Uterus (tissue), 4 donors: ENCODE data around the gene RAB40C. TPM values are rescaled to one million over a fixed set of nuclear protein-coding genes. Genes with fewer than 3 reads are reported as not detected.

Experiments used
- DNase-seq, 2 donors: peaks; one replicate each; pipeline ENCODE4 v3.0.0-alpha.2; 2019 to 2020
- H3K27ac ChIP-seq, 2 donors: fragments of 200-600 bp; sonication (generic); 1 replicate in 1 of 2; 2 replicates in 1 of 2; pipeline ENCODE4 v1.5.1; 2016 to 2018
- H3K27me3 ChIP-seq, 2 donors: fragments of 200-600 bp; sonication (generic); one replicate each; pipeline ENCODE4 v1.5.1; 2018 to 2019; ENCODE audit warnings: control low read depth in 1 of 2
- H3K36me3 ChIP-seq, 2 donors: fragments of 200-600 bp; sonication (generic); one replicate each; pipeline ENCODE4 v1.5.1; 2019; ENCODE audit warnings: control low read depth in 1 of 2
- H3K4me1 ChIP-seq, 2 donors: fragments of 200-600 bp; sonication (generic); one replicate each; pipeline ENCODE4 v1.5.1; 2018 to 2019; ENCODE audit warnings: control low read depth in 1 of 2
- H3K4me3 ChIP-seq, 2 donors: fragments of 200-600 bp; sonication (generic); 1 replicate in 1 of 2; 2 replicates in 1 of 2; pipeline ENCODE4 v1.5.1; 2018 to 2019; ENCODE audit warnings: mild to moderate bottlenecking in 1 of 2
- H3K9me3 ChIP-seq, 2 donors: fragments of 200-600 bp; sonication (generic); one replicate each; pipeline ENCODE4 v1.5.1; 2019; ENCODE audit warnings: control low read depth in 1 of 2
- CTCF ChIP-seq, 4 experiments: fragments of 200-600 bp in 2 of 4; fragments of 450-650 bp in 2 of 4; sonication (generic) in 2 of 4; IDR thresholded peaks; one replicate each; pipeline ENCODE4 v1.5.1; 2016 to 2019; ENCODE audit warnings: antibody characterized with exemption in 4 of 4, mild to moderate bottlenecking in 2 of 4, moderate library complexity in 1 of 4
- POLR2A ChIP-seq, 2 donors: fragments of 450-650 bp; IDR thresholded peaks; one replicate each; pipeline ENCODE4 v1.6.1; 2016; ENCODE audit warnings: antibody characterized with exemption in 2 of 2, mild to moderate bottlenecking in 1 of 2, moderate library complexity in 1 of 2
- intact Hi-C: fragments of 100-400 bp; cut with DNase I; formaldehyde crosslinking; loops from one replicate; pipeline ENCODE4 v1.15.1; 2023; ENCODE audit warnings: low total_unique reads
- microRNA-seq: library from miRNA; unstranded; fragments of <30 nt; microRNA quantifications from one replicate; pipeline ENCODE4, GENCODE V29; 2016; ENCODE audit warnings: borderline microRNAs expressed, borderline replicate concordance
- small RNA-seq: library from RNA; depleted of rRNA; stranded (forward); fragments of <200 nt; gene quantifications from one replicate; pipeline ENCODE3, GENCODE V24; 2016
- total RNA-seq, 4 donors: library from RNA; depleted of rRNA in 3 of 4; stranded (reverse); fragments of >200 nt in 3 of 4; gene quantifications; one replicate each; pipeline versions ENCODE4 v1.1.0 to v1.2.4, GENCODE V29; 2014 to 2023
- donor health status: DM: yes; HTN: yes; CAD: no.

RAB40C gene
- total RNA-seq, 4 donors from 2014 or later: 0.59 to 25.4 (median 14.3) TPM

GRCh38 chr16:677316-678190 lies 87.7 kb downstream of the RAB40C start:
- Histone ChIP-seq H3K36me3 (no peaks in the 10 kb centered on the region), H3K27me3 (no peaks in the 10 kb centered on the region), H3K9me3 (no peaks in the 10 kb centered on the region), H3K4me3 (no peak overlapping the region), H3K4me1 (peaks cover 0 to 25% of the 10 kb centered on the region in 2 donors), H3K27ac (no peak overlapping the region)
- TF ChIP-seq CTCF (IDR thresholded peaks at IDR 0.05): no peak
- TF ChIP-seq POLR2A (IDR thresholded peaks at IDR 0.05): no peak
- no peak for DNase-seq
- intact Hi-C loops: no loop called here

GRCh38 chr16:678209-678857 lies 88.5 kb downstream of the RAB40C start:
- intact Hi-C loops: no loop called here
- no peak for DNase-seq
- H3K27ac ChIP-seq: no peak overlapping the region
- TF ChIP-seq CTCF (IDR thresholded peaks at IDR 0.05) (no peak), POLR2A (IDR thresholded peaks at IDR 0.05) (no peak)
- no peaks in the 10 kb centered on the region for H3K9me3 ChIP-seq
- H3K4me1 ChIP-seq: peaks cover 0 to 28% of the 10 kb centered on the region in 2 donors
- no peaks in the 10 kb centered on the region for H3K36me3 ChIP-seq
- H3K27me3 ChIP-seq: no peaks in the 10 kb centered on the region
- H3K4me3 ChIP-seq: no peak overlapping the region

Small RNA genes lying within 50 kb of the gene (microRNA-seq; reads per million reads assigned to microRNA genes)
- not detected for gene MIR3176

Small RNA genes lying within 50 kb of the gene (small RNA-seq; reads per million reads assigned to genes)
- gene MIR3176 (0.18 reads per million), gene Z98883.1 (not detected)

Other genes starting within 250 kb of the RAB40C start
- 10 to 100 TPM in 3 of 4 donors, 1 to 10 TPM in 1; 6.2 to 23.6 (median 19.9) TPM for gene AXIN1, start 237.3 kb upstream of the RAB40C start, total RNA-seq
- gene MRPL28, start 219.5 kb upstream of the RAB40C start, total RNA-seq: 10 to 100 TPM; 32.4 to 97.3 (median 50.1) TPM
- 10 to 100 TPM; 10.6 to 36.2 (median 12.8) TPM for gene PGAP6, start 208.1 kb upstream of the RAB40C start, total RNA-seq
- gene NME4, start 192.9 kb upstream of the RAB40C start, total RNA-seq: 10 to 100 TPM; 37.3 to 77.6 (median 62.2) TPM
- 100 to 1,000 TPM in 1 of 4 donors, 10 to 100 TPM in 3; 10.6 to 106 (median 31.9) TPM for gene DECR2, start 188.2 kb upstream of the RAB40C start, total RNA-seq
- gene RAB11FIP3, start 164.4 kb upstream of the RAB40C start, total RNA-seq: 10 to 100 TPM; 10.5 to 75.0 (median 49.4) TPM
- gene CAPN15, start 62.4 kb upstream of the RAB40C start, total RNA-seq: 10 to 100 TPM in 3 of 4 donors, 1 to 10 TPM in 1; 7.9 to 37.3 (median 19.3) TPM
- gene PRR35, start 29.7 kb upstream of the RAB40C start, total RNA-seq: not detected
- 1 to 10 TPM; 1.2 to 7.5 (median 1.5) TPM for gene NHLRC4, start 23.1 kb upstream of the RAB40C start, total RNA-seq
- gene PIGQ, start 20.1 kb upstream of the RAB40C start, total RNA-seq: 10 to 100 TPM in 3 of 4 donors, 1 to 10 TPM in 1; 10.0 to 56.9 (median 30.7) TPM
- 1 to 10 TPM in 1 of 4 donors, under 1 TPM in 2, not detected in 1; 0.26 to 1.4 (median 0.76) TPM for gene WFIKKN1, start 40.9 kb downstream of the RAB40C start, total RNA-seq
- 100 to 1,000 TPM in 2 of 4 donors, 10 to 100 TPM in 2; 29.5 to 171 (median 97.1) TPM for gene METTL26, start 46.2 kb downstream of the RAB40C start, total RNA-seq
- 10 to 100 TPM in 2 of 4 donors, 1 to 10 TPM in 2; 2.6 to 62.0 (median 17.0) TPM for gene MCRIP2, start 51.8 kb downstream of the RAB40C start, total RNA-seq
- 10 to 100 TPM; 18.2 to 79.3 (median 46.9) TPM for gene WDR90, start 59.3 kb downstream of the RAB40C start, total RNA-seq
- gene RHOT2, start 78.1 kb downstream of the RAB40C start, total RNA-seq: 10 to 100 TPM; 29.1 to 99.7 (median 71.7) TPM
- gene RHBDL1, start 85.6 kb downstream of the RAB40C start, total RNA-seq: 1 to 10 TPM in 2 of 4 donors, not detected in 2; 1.5 to 2.0 TPM
- gene STUB1, start 90.3 kb downstream of the RAB40C start, total RNA-seq: 100 to 1,000 TPM in 2 of 4 donors, 10 to 100 TPM in 2; 62.7 to 212 (median 93.3) TPM
- 100 to 1,000 TPM in 1 of 4 donors, 10 to 100 TPM in 3; 45.6 to 111 (median 57.4) TPM for gene JMJD8, start 94.3 kb downstream of the RAB40C start, total RNA-seq
- 10 to 100 TPM in 1 of 4 donors, 1 to 10 TPM in 3; 2.3 to 12.0 (median 4.2) TPM for gene WDR24, start 100.3 kb downstream of the RAB40C start, total RNA-seq
- gene FBXL16, start 115.7 kb downstream of the RAB40C start, total RNA-seq: under 1 TPM in 2 of 4 donors, not detected in 2; 0.21 to 0.37 TPM
- gene METRN, start 125.1 kb downstream of the RAB40C start, total RNA-seq: 10 to 100 TPM; 19.1 to 76.5 (median 26.7) TPM
- gene ANTKMT, start 131.1 kb downstream of the RAB40C start, total RNA-seq: 10 to 100 TPM in 3 of 4 donors, 1 to 10 TPM in 1; 6.2 to 21.1 (median 19.1) TPM
- gene CCDC78, start 136.4 kb downstream of the RAB40C start, total RNA-seq: 1 to 10 TPM in 3 of 4 donors, not detected in 1; 1.3 to 5.3 (median 2.3) TPM
- 1 to 10 TPM in 2 of 4 donors, not detected in 2; 1.0 to 3.4 TPM for gene HAGHL, start 137.0 kb downstream of the RAB40C start, total RNA-seq
- 10 to 100 TPM; 14.1 to 43.3 (median 25.0) TPM for gene CIAO3, start 150.9 kb downstream of the RAB40C start, total RNA-seq
- gene MSLN, start 170.7 kb downstream of the RAB40C start, total RNA-seq: 10 to 100 TPM in 3 of 4 donors, 1 to 10 TPM in 1; 4.6 to 30.8 (median 15.7) TPM
- 10 to 100 TPM in 3 of 4 donors, 1 to 10 TPM in 1; 5.9 to 80.0 (median 16.7) TPM for gene RPUSD1, start 198.3 kb downstream of the RAB40C start, total RNA-seq
- gene CHTF18, start 198.6 kb downstream of the RAB40C start, total RNA-seq: 100 to 1,000 TPM in 1 of 4 donors, 10 to 100 TPM in 2, under 1 TPM in 1; under 0.01 to 895 (median 31.1) TPM
- gene GNG13, start 210.7 kb downstream of the RAB40C start, total RNA-seq: not detected